ENCODE data around the gene KIF21B.

GRCh38 chr1:200991097-200991614 lies 32.4 kb downstream of the KIF21B start:
- TF ChIP-seq, protein P1, sequence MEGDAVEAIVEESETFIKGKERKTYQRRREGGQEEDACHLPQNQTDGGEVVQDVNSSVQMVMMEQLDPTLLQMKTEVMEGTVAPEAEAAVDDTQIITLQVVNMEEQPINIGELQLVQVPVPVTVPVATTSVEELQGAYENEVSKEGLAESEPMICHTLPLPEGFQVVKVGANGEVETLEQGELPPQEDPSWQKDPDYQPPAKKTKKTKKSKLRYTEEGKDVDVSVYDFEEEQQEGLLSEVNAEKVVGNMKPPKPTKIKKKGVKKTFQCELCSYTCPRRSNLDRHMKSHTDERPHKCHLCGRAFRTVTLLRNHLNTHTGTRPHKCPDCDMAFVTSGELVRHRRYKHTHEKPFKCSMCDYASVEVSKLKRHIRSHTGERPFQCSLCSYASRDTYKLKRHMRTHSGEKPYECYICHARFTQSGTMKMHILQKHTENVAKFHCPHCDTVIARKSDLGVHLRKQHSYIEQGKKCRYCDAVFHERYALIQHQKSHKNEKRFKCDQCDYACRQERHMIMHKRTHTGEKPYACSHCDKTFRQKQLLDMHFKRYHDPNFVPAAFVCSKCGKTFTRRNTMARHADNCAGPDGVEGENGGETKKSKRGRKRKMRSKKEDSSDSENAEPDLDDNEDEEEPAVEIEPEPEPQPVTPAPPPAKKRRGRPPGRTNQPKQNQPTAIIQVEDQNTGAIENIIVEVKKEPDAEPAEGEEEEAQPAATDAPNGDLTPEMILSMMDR (conservative IDR thresholded peaks at IDR 0.05; ENCODE audit: low read depth in 2 of 2), result no peak
- TF ChIP-seq, protein P2, sequence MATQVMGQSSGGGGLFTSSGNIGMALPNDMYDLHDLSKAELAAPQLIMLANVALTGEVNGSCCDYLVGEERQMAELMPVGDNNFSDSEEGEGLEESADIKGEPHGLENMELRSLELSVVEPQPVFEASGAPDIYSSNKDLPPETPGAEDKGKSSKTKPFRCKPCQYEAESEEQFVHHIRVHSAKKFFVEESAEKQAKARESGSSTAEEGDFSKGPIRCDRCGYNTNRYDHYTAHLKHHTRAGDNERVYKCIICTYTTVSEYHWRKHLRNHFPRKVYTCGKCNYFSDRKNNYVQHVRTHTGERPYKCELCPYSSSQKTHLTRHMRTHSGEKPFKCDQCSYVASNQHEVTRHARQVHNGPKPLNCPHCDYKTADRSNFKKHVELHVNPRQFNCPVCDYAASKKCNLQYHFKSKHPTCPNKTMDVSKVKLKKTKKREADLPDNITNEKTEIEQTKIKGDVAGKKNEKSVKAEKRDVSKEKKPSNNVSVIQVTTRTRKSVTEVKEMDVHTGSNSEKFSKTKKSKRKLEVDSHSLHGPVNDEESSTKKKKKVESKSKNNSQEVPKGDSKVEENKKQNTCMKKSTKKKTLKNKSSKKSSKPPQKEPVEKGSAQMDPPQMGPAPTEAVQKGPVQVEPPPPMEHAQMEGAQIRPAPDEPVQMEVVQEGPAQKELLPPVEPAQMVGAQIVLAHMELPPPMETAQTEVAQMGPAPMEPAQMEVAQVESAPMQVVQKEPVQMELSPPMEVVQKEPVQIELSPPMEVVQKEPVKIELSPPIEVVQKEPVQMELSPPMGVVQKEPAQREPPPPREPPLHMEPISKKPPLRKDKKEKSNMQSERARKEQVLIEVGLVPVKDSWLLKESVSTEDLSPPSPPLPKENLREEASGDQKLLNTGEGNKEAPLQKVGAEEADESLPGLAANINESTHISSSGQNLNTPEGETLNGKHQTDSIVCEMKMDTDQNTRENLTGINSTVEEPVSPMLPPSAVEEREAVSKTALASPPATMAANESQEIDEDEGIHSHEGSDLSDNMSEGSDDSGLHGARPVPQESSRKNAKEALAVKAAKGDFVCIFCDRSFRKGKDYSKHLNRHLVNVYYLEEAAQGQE (IDR thresholded peaks at IDR 0.05; ENCODE audit: unreplicated experiment), result no peak
- TF ChIP-seq EZH2phosphoT487 (IDR thresholded peaks at IDR 0.05; ENCODE audit: unreplicated experiment), result no peak

All from GM23338 (cell line).